PC-3 (cell line): ENCODE measurements around the gene EHHADH. TPM values are rescaled to one million over a fixed set of nuclear protein-coding genes. Genes with fewer than 3 reads are reported as not detected.

Experiments
- ATAC-seq: fragments of 200-7000 bp; cut with Tn5 transposase; 2 replicates; pipeline ENCODE4 v1.9.1; 2020; ENCODE audit warnings: mild to moderate bottlenecking, moderate library complexity
- BruUV-seq: library from RNA; stranded (reverse); fragments of 400-500 nt; replicated peaks from 2 replicates; lab custom pipeline; 2021; lab: Mats Ljungman, UMichigan
- CTCF ChIA-PET: fragments of 300-600 bp; sonication (Branson Sonifier 250); formaldehyde crosslinking; loops from one replicate; lab custom pipeline; 2022; ENCODE audit warnings: antibody characterized with exemption; lab: Charles Lee
- POLR2A ChIA-PET: fragments of 300-600 bp; sonication (Branson Sonifier 250); formaldehyde crosslinking; loops from one replicate; lab custom pipeline; 2022; ENCODE audit warnings: antibody characterized with exemption; ENCODE audit not compliant: unreplicated experiment; lab: Charles Lee
- DNase-seq: peaks from one replicate; pipeline ENCODE4 v3.0.0-alpha.2; 2015
- H2AFZ ChIP-seq: fragments of 300-600 bp; sonication (generic); 2 replicates; pipeline ENCODE4 v1.6.0; 2016; ENCODE audit warnings: antibody characterized with exemption, low read length
- H3F3A ChIP-seq: fragments of 300-600 bp; sonication (generic); one replicate; pipeline ENCODE4 v1.6.0; 2017; ENCODE audit warnings: antibody characterized with exemption, low read length, control low read depth, mild to moderate bottlenecking; ENCODE audit not compliant: unreplicated experiment
- H3K27ac ChIP-seq: fragments of 300-600 bp; sonication (generic); 2 replicates; pipeline ENCODE4 v1.5.1; 2016; ENCODE audit warnings: mild to moderate bottlenecking, low read length
- H3K27me3 ChIP-seq: fragments of 300-600 bp; sonication (generic); 2 replicates; pipeline ENCODE4 v1.6.1; 2016; ENCODE audit warnings: low read length, mixed read lengths
- H3K36me3 ChIP-seq: fragments of 300-600 bp; sonication (generic); 2 replicates; pipeline ENCODE4 v1.6.1; 2016; ENCODE audit warnings: low read depth, mixed run types, low read length, mixed read lengths
- H3K4me1 ChIP-seq: fragments of 300-600 bp; sonication (generic); 2 replicates; pipeline ENCODE4 v1.5.1; 2016; ENCODE audit warnings: low read length; ENCODE audit not compliant: insufficient read depth
- H3K4me2 ChIP-seq: fragments of 300-600 bp; sonication (generic); 2 replicates; pipeline ENCODE4 v1.6.0; 2016; ENCODE audit warnings: low read length
- H3K4me3 ChIP-seq: fragments of 300-600 bp; sonication (generic); 2 replicates; pipeline ENCODE4 v1.5.1; 2016; ENCODE audit warnings: mild to moderate bottlenecking, low read length, mixed read lengths
- H3K79me2 ChIP-seq: fragments of 300-600 bp; sonication (generic); 2 replicates; pipeline ENCODE4 v1.6.1; 2017; ENCODE audit warnings: low read length, mixed read lengths
- H3K9ac ChIP-seq: fragments of 300-600 bp; sonication (generic); 2 replicates; pipeline ENCODE4 v1.6.0; 2016; ENCODE audit warnings: mild to moderate bottlenecking, low read length
- H3K9me2 ChIP-seq: fragments of 300-600 bp; sonication (generic); replicated peaks from 2 replicates; pipeline ENCODE4 v1.6.1; 2016; ENCODE audit warnings: mixed run types, low read length, mixed read lengths
- H3K9me3 ChIP-seq: fragments of 300-600 bp; sonication (generic); 2 replicates; pipeline ENCODE4 v1.6.1; 2016; ENCODE audit warnings: low read length, mixed read lengths
- H4K20me1 ChIP-seq: fragments of 300-600 bp; sonication (generic); 2 replicates; pipeline ENCODE4 v1.6.1; 2016; ENCODE audit warnings: low read length, mixed read lengths
- CTCF ChIP-seq: fragments of 300-600 bp; sonication (generic); conservative IDR thresholded peaks from 2 replicates; pipeline ENCODE4 v1.5.1; 2017; ENCODE audit warnings: antibody characterized with exemption, low read depth, mild to moderate bottlenecking, low read length
- EZH2 ChIP-seq: fragments of 300-600 bp; sonication (generic); IDR thresholded peaks from one replicate; pipeline ENCODE4 v1.6.1; 2017; ENCODE audit warnings: antibody characterized with exemption, mild to moderate bottlenecking, low read length; ENCODE audit not compliant: unreplicated experiment
- EZH2phosphoT487 ChIP-seq: fragments of 300-600 bp; sonication (generic); IDR thresholded peaks from 2 replicates; pipeline ENCODE4 v1.6.1; 2018; ENCODE audit warnings: mild to moderate bottlenecking, antibody characterized with exemption, low read length, borderline replicate concordance
- intact Hi-C: fragments of 100-400 bp; cut with micrococcal nuclease; formaldehyde crosslinking; loops from 2 replicates; pipeline ENCODE4 v1.9.0; 2023
- total RNA-seq: library from RNA; depleted of rRNA; stranded (reverse); fragments of >200 nt; gene quantifications from 2 replicates; pipeline ENCODE4 v1.2.3, GENCODE V29; 2014

EHHADH gene
- total RNA-seq, 1 experiment from 2014 or later: 7.1 TPM

DNA sequence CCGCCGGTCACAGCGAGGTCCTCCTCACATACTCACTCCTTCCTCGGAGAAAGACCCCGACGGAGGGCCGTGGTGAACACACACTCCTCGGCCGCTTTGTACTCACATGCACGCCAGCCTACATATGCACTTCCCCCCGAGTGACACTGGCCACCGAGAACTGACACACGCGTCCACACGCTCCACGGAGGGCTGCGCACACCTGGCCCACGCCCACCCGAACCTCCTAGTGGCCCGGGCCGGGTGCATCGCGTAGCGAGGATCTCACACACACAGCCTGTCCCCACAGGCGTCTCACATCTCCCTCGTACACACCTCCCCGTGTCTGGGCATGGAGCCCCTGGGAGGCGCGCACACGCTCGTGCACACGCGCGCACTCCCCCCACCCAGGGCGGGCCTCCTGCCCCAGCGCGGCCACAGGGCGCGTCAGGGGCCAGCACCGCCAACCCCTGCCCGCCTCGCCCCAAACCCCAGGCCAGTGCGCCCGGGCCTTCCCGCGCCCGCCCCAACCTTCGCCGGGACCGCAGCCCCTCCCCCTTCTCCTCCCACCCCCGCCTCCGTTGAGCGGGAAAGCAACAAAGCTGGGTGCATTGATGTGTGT, 100.6 kb downstream of the EHHADH start:
- Histone ChIP-seq H3K4me2 (peak overlapping the region; percentile 83), H3K36me3 (no peaks in the 10 kb centered on the region), H3K9me3 (no peaks in the 10 kb centered on the region), H3K27ac (no peak overlapping the region), H3F3A (no peaks in the 10 kb centered on the region), H3K4me1 (no peaks in the 10 kb centered on the region), H3K4me3 (peak overlapping the region; percentile 56), H4K20me1 (no peaks in the 10 kb centered on the region), H3K9ac (no peak overlapping the region), H3K27me3 (peaks cover 93% of the 10 kb centered on the region), H2AFZ (peak overlapping the region; percentile 50; the same call in 1 of the 2 replicates), H3K9me2 (no peaks in the 10 kb centered on the region), H3K79me2 (no peaks in the 10 kb centered on the region)
- ATAC-seq (peak; percentile 16), DNase-seq (no peak)
- BruUV-seq: no TSS peak
- POLR2A ChIA-PET: no interaction called here
- TF ChIP-seq EZH2phosphoT487: peak; percentile 52; the same call in 1 of the 2 replicates
- no peak for TF ChIP-seq CTCF
- TF ChIP-seq EZH2: peak; percentile 75
- CTCF ChIA-PET: no interaction called here
- intact Hi-C loops: no loop called here

- H3K9me3 ChIP-seq: no peaks in the 10 kb centered on the region
- H3K36me3 ChIP-seq: no peaks in the 10 kb centered on the region
- H3K4me2 ChIP-seq: peak within 1 kb of the TSS; percentile 83
- intact Hi-C loops: no loop called here
- peak within 1 kb of the TSS; percentile 82 for H2AFZ ChIP-seq
- no peak within 1 kb of the TSS for H3K27ac ChIP-seq
- BruUV-seq: no TSS peak
- DNase-seq: peak; percentile 15
- ChIA-PET POLR2A (no interaction called here), CTCF (no interaction called here)
- H3F3A ChIP-seq: no peaks in the 10 kb centered on the region
- no peaks in the 10 kb centered on the region for H3K4me1 ChIP-seq
- no peaks in the 10 kb centered on the region for H4K20me1 ChIP-seq
- H3K79me2 ChIP-seq: no peaks in the 10 kb centered on the region
- H3K27me3 ChIP-seq: peaks cover 93% of the 10 kb centered on the region
- H3K9ac ChIP-seq: no peak within 1 kb of the TSS
- H3K4me3 ChIP-seq: peak within 1 kb of the TSS; percentile 56
- ATAC-seq: peak; percentile 57
- no peaks in the 10 kb centered on the region for H3K9me2 ChIP-seq
- TF ChIP-seq CTCF (no peak), EZH2phosphoT487 (peak; percentile 74; the same call in 1 of the 2 replicates), EZH2 (peak; percentile 99)
Measured at GRCh38 chr3:185152410-185153170, 101.3 kb downstream of the EHHADH start, which contains the start of gene C3orf70. TSS of gene C3orf70 (minus strand) at chr3:185153060. CDS start at chr3:185152823, 237 bp downstream.
